ENCODE measurements around the gene POC1A. TPM values are rescaled to one million over a fixed set of nuclear protein-coding genes. Genes with fewer than 3 reads are reported as not detected.

The POC1A gene
- total RNA-seq, 6 donors from 2014 or later, result 1.0 to 4.2 (median 2.8) TPM

DNA sequence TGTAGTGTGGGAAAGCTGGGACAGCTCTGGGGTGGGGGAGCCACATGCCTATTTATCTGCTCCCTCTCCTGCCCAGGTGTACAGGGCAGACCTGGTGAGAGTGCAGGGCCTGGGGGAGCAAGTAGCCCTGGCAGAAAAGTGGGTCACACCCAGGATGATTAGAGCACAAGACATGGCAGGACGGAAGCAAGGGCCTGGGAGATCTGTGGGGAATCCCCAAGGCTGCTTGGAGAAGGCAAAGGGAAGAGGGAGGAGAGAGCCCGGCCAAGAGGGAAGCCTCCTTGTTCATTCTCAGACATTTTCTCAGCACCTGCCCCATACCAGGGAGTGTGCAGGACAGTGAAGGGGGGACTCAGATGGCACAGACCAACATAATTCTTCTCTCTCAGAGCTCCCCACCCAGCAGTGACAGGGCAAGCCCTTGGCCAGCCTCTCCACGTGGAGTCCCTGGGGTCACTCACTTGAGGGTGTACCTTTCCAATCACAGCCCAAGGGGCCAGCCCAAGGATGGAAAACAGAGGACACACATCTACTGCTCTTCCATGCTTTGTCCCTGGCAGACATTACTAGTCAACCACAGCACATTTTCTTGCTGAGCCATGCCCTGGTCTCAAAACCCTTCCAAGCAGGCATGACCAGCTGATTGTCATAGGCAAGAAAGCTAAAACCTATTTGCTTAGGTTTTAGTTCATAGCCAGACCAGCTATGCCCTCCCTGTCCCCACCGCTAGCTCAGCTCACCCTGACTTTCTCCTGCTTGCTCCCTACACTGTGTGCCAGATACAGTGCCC lies 92.9 kb downstream of the POC1A start:
- Histone ChIP-seq H3K4me3 (no peak overlapping the region), H3K9me3 (no peaks in the 10 kb centered on the region), H3K4me1 (peaks cover 16 to 43% (median 36%) of the 10 kb centered on the region in 4 donors), H3K27ac (no peak overlapping the region), H3K36me3 (no peaks in the 10 kb centered on the region), H3K27me3 (no peaks in the 10 kb centered on the region)
- ATAC-seq (ENCODE audit: low FRiP score in 2 of 2) (no peak), DNase-seq (peak in 1 of 2 donors; percentile 58)
- no peak for TF ChIP-seq POLR2AphosphoS5 (IDR thresholded peaks at IDR 0.05)
- TF ChIP-seq EP300 (IDR thresholded peaks at IDR 0.05), result no peak
- no peak for TF ChIP-seq CTCF (IDR thresholded peaks at IDR 0.05)
- TF ChIP-seq POLR2A (IDR thresholded peaks at IDR 0.05), result no peak
- WGBS, 2 donors, result 67 to 70% methylated on average over 4 of the region's 4 CpGs

DNA sequence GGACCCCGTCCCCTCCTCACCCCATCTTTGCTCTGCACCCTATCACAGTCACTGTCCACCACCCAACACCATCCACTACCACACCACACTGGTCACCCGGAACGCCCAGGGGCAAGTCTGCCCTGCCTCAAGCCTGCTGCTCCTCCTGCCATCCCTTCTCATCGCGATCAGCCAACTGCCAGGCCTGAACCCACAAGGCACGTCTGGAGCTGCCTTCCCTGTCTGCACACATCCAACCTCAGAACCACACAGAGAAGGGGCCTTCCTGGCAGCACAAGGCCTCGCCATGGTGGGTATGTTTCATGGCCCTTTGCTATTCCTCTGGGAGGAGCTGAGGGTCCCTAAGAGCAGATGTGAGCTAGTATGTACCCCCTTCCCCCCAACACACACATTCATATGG lies 94.4 kb downstream of the POC1A start:
- Histone ChIP-seq H3K27me3 (no peaks in the 10 kb centered on the region), H3K27ac (no peak overlapping the region), H3K36me3 (no peaks in the 10 kb centered on the region), H3K4me3 (no peak overlapping the region), H3K9me3 (no peaks in the 10 kb centered on the region), H3K4me1 (peaks cover 6 to 39% (median 33%) of the 10 kb centered on the region in 4 donors)
- ATAC-seq (ENCODE audit: low FRiP score in 2 of 2) (no peak), DNase-seq (no peak)
- WGBS, 2 donors, result 95 to 97% methylated on average over 7 of the region's 7 CpGs
- no peak for TF ChIP-seq EP300 (IDR thresholded peaks at IDR 0.05)

GRCh38 chr3:52057812-52058495 lies 96.3 kb downstream of the POC1A start:
- Histone ChIP-seq H3K36me3 (peaks cover 0 to 12% (median 8%) of the 10 kb centered on the region in 4 donors), H3K9me3 (no peaks in the 10 kb centered on the region), H3K27me3 (no peaks in the 10 kb centered on the region), H3K4me1 (peaks cover 23 to 57% (median 51%) of the 10 kb centered on the region in 4 donors), H3K27ac (peak overlapping the region in 3 of 4 donors; percentile 45 to 90 (median 90)), H3K4me3 (peak overlapping the region; percentile 26 to 87 (median 72))
- ATAC-seq (ENCODE audit: low FRiP score in 2 of 2) (no peak), DNase-seq (no peak)
- no peak for TF ChIP-seq CTCF (IDR thresholded peaks at IDR 0.05)
- TF ChIP-seq POLR2A (IDR thresholded peaks at IDR 0.05), result no peak
- TF ChIP-seq POLR2AphosphoS5 (IDR thresholded peaks at IDR 0.05), result no peak
- TF ChIP-seq EP300 (IDR thresholded peaks at IDR 0.05), result no peak
- 58 to 74% methylated on average over 7 to 13 of the region's 14 CpGs for WGBS, 2 donors

DNA sequence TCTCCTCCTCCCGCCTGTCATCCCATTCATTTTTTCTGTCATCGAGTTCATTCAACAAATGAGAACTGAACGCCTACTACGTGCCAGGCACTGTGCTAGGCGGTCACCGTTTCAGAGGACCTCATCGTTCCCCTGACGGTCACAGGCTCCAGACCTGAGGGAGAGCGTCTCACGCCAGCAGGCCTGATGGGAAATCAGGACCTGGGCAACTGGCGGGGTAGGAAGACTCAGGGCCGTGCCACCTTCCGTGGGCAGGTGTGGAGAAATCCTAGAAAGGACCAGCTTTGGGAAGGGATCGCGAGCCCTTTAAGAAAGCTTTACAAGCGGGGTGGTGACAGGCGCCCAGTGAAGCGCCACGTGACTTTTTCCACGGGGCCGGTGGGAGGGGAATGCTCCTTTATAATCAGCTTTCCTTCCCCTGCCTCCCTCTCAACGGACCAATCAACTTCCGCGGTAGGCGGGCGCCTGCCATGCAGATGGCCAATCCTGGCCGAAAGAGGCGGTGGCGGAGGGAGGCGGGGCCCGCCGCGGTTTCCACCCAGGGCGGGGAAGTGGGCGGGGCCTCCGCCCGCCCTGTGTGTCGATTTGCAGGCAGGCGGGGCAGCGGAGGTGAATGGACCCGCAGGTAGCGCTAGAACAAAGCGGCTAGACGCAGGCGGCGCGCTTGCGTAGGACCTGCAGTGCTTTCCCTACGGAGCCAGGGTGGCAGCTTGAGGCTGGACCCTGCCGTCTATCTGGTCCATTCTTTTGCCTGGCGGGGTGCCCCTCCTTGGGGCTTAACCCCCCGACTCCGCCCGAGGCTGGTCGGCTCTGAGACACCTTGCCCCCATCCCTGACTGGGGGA lies 97.0 kb downstream of the POC1A start:
- ATAC-seq (ENCODE audit: low FRiP score in 2 of 2) (peak; percentile 95), DNase-seq (peak; percentile 99)
- H3K36me3 ChIP-seq, result peaks cover 0 to 15% (median 10%) of the 10 kb centered on the region in 4 donors
- 0 to 1% methylated on average over 18 to 52 of the region's 55 CpGs for WGBS, 2 donors
- peak overlapping the region; percentile 84 to 90 (median 88) for H3K27ac ChIP-seq
- H3K27me3 ChIP-seq, result no peaks in the 10 kb centered on the region
- H3K4me3 ChIP-seq, result peak overlapping the region; percentile 60 to 87 (median 72)
- peaks cover 30 to 60% (median 54%) of the 10 kb centered on the region in 4 donors for H3K4me1 ChIP-seq
- TF ChIP-seq EP300 (IDR thresholded peaks at IDR 0.05) (no peak), POLR2AphosphoS5 (IDR thresholded peaks at IDR 0.05) (peak; percentile 52 to 67), CTCF (IDR thresholded peaks at IDR 0.05) (peak in 3 of 6 experiments; percentile 1 to 19 (median 6)), POLR2A (IDR thresholded peaks at IDR 0.05) (peak in 3 of 4 donors; percentile 13 to 70 (median 47))
- H3K9me3 ChIP-seq, result no peaks in the 10 kb centered on the region

Measured in upper lobe of left lung (tissue), 6 donors.